Endothelial cell (in vitro differentiated cells): ENCODE measurements around the gene SLC26A4. TPM values are rescaled to one million over a fixed set of nuclear protein-coding genes. Genes with fewer than 3 reads are reported as not detected.

Source experiments
- DNase-seq: peaks from one replicate; pipeline ENCODE4 v3.0.0; 2021; ENCODE audit warnings: low spot score
- H3K27ac Mint-ChIP-seq: one replicate; pipeline ENCODE4 v1.8.0; 2021; ENCODE audit warnings: mixed read lengths, inconsistent platforms; ENCODE audit not compliant: unreplicated experiment
- H3K27me3 Mint-ChIP-seq: one replicate; pipeline ENCODE4 v1.8.0; 2021; ENCODE audit warnings: mild to moderate bottlenecking, moderate library complexity, mixed read lengths, inconsistent platforms; ENCODE audit not compliant: unreplicated experiment
- H3K36me3 Mint-ChIP-seq: one replicate; pipeline ENCODE4 v1.8.0; 2021; ENCODE audit warnings: mild to moderate bottlenecking, low read depth, mixed read lengths, inconsistent platforms; ENCODE audit not compliant: unreplicated experiment
- H3K4me1 Mint-ChIP-seq: one replicate; pipeline ENCODE4 v1.8.0; 2021; ENCODE audit warnings: mild to moderate bottlenecking, mixed read lengths, inconsistent platforms; ENCODE audit not compliant: unreplicated experiment
- H3K4me3 Mint-ChIP-seq: one replicate; pipeline ENCODE4 v1.8.0; 2021; ENCODE audit warnings: mild to moderate bottlenecking, mixed read lengths, inconsistent platforms; ENCODE audit not compliant: unreplicated experiment
- H3K9me3 Mint-ChIP-seq: one replicate; pipeline ENCODE4 v1.8.0; 2021; ENCODE audit warnings: mixed read lengths, inconsistent platforms; ENCODE audit not compliant: unreplicated experiment
- total RNA-seq: library from RNA; stranded (reverse); fragmentation: NEBNext Ultra II Directional; extraction: Animal tissue kit (Norgen Biotek cat#: 25700); gene quantifications from one replicate; pipeline ENCODE4 v1.2.1, GENCODE V29; 2021; ENCODE audit not compliant: unreplicated experiment
- TF ChIP-seq, protein P1 (sequence below): fragments of 200-600 bp; sonication (generic); IDR thresholded peaks from one replicate; pipeline ENCODE4 v1.5.0; 2021; ENCODE audit warnings: antibody characterized with exemption; ENCODE audit not compliant: unreplicated experiment

SLC26A4 gene
- total RNA-seq, 1 donor from 2014 or later: 0.67 TPM

DNA sequence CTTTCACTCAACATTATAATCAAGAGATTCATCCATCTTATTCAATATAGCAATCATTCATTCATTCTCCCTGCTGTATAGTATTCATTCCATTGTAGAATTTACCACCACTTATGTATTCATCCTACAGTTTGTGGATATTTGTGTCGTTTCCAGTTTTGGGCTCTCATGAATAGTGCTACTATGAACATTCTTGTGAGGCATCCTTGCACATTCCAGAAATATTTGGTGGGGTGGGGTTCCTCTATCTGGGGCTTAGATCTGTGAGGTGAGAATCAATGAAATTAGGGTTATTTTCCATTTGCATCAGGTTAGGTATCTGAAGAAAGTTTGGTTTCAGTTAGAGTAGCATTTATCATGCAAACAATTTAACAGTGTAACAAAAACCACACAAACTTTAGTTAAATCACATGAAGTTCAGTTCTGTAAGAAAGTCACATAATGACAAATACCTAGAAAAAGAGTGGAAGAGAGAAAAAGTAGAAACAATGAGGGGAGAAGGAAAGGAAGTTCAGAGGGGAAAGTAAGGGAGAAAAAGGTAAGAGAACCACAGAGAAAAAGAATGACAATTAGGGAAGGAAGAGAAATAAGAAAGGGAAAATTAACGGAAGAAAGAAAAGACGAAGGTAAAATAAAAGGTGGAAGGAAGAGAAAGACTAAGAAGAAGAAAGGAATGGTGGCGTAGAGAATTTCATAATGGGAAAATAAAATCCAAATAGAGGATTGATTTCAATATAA, 58.0 kb downstream of the SLC26A4 start:
- no peak overlapping the region for H3K4me3 Mint-ChIP-seq
- H3K4me1 Mint-ChIP-seq: peaks cover 6% of the 10 kb centered on the region
- no peaks in the 10 kb centered on the region for H3K36me3 Mint-ChIP-seq
- peaks cover 2% of the 10 kb centered on the region for H3K27me3 Mint-ChIP-seq
- no peak overlapping the region for H3K27ac Mint-ChIP-seq
- DNase-seq: no peak
- no peaks in the 10 kb centered on the region for H3K9me3 Mint-ChIP-seq
- TF ChIP-seq, protein P1, sequence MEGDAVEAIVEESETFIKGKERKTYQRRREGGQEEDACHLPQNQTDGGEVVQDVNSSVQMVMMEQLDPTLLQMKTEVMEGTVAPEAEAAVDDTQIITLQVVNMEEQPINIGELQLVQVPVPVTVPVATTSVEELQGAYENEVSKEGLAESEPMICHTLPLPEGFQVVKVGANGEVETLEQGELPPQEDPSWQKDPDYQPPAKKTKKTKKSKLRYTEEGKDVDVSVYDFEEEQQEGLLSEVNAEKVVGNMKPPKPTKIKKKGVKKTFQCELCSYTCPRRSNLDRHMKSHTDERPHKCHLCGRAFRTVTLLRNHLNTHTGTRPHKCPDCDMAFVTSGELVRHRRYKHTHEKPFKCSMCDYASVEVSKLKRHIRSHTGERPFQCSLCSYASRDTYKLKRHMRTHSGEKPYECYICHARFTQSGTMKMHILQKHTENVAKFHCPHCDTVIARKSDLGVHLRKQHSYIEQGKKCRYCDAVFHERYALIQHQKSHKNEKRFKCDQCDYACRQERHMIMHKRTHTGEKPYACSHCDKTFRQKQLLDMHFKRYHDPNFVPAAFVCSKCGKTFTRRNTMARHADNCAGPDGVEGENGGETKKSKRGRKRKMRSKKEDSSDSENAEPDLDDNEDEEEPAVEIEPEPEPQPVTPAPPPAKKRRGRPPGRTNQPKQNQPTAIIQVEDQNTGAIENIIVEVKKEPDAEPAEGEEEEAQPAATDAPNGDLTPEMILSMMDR: no peak

- Mint-ChIP-seq H3K9me3 (no peaks in the 10 kb centered on the region), H3K27ac (no peak overlapping the region), H3K4me1 (peaks cover 6% of the 10 kb centered on the region), H3K4me3 (no peak overlapping the region), H3K27me3 (peaks cover 2% of the 10 kb centered on the region), H3K36me3 (no peaks in the 10 kb centered on the region)
- TF ChIP-seq, protein P1: no peak
- no peak for DNase-seq
These were observed 60.7 kb downstream of the SLC26A4 start for GRCh38 chr7:107721286-107721685.

DNA sequence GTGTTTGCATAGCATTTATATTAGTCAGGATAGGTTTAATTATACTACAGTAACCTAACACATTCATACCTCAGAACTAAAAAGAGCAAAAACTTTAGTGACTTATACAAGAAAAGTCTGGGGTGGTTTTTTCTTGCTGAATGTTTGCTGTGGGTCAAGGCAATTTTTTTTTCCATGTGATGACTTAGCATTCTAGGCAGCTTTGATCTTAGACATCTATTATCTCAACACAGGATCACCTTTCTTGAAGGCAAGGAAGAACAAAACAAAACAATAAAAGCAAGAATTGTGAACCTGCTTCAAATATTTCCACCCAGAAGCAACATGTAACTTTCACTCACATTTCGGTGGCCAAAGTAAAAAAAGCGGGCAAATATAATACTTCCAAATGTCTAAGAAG, 62.6 kb downstream of the SLC26A4 start:
- Mint-ChIP-seq H3K36me3 (peaks cover 3% of the 10 kb centered on the region), H3K4me3 (no peak overlapping the region), H3K4me1 (peaks cover 6% of the 10 kb centered on the region), H3K9me3 (no peaks in the 10 kb centered on the region), H3K27ac (no peak overlapping the region), H3K27me3 (peaks cover 4% of the 10 kb centered on the region)
- DNase-seq: no peak
- TF ChIP-seq, protein P1: no peak

GRCh38 chr7:107725138-107725740, 64.6 kb downstream of the SLC26A4 start:
- Mint-ChIP-seq H3K9me3 (no peaks in the 10 kb centered on the region), H3K36me3 (peaks cover 3% of the 10 kb centered on the region), H3K4me1 (peaks cover 6% of the 10 kb centered on the region), H3K27ac (no peak overlapping the region), H3K4me3 (no peak overlapping the region), H3K27me3 (peaks cover 4% of the 10 kb centered on the region)
- TF ChIP-seq, protein P1: peak; percentile 87
- DNase-seq: peak; percentile 34
